Neural cell (in vitro differentiated cells): ENCODE data around the gene LDLRAD4.

Experiments
- EP300 ChIP-seq: fragments of 450-650 bp; conservative IDR thresholded peaks from 2 replicates; pipeline ENCODE4 v1.6.1; 2014; ENCODE audit warnings: antibody characterized with exemption, mild to moderate bottlenecking, moderate library complexity; ENCODE audit not compliant: poor library complexity, severe bottlenecking
- EZH2 ChIP-seq: fragments of 200-600, 300-800 bp; shearing (Covaris generic), sonication (generic); IDR thresholded peaks from 2 replicates; pipeline ENCODE4 v1.6.1; 2014; ENCODE audit warnings: antibody characterized with exemption, low read length, borderline replicate concordance, mild to moderate bottlenecking; ENCODE audit not compliant: insufficient read depth, poor library complexity, severe bottlenecking
- MXI1 ChIP-seq: fragments of 450-650 bp; conservative IDR thresholded peaks from 2 replicates; pipeline ENCODE4 v1.6.1; 2014; ENCODE audit warnings: antibody characterized with exemption, mild to moderate bottlenecking; ENCODE audit not compliant: poor library complexity, severe bottlenecking
- POLR2AphosphoS5 ChIP-seq: IDR thresholded peaks from 2 replicates; pipeline ENCODE4 v1.6.1; 2012
- RAD21 ChIP-seq: fragments of 450-650 bp; conservative IDR thresholded peaks from 2 replicates; pipeline ENCODE4 v1.6.1; 2014; ENCODE audit warnings: antibody characterized with exemption, mild to moderate bottlenecking, moderate library complexity
- SMC3 ChIP-seq: fragments of 450-650 bp; conservative IDR thresholded peaks from 2 replicates; pipeline ENCODE4 v1.6.1; 2014; ENCODE audit warnings: antibody characterized with exemption, mild to moderate bottlenecking, moderate library complexity; ENCODE audit not compliant: poor library complexity
- TAF1 ChIP-seq: IDR thresholded peaks from 2 replicates; pipeline ENCODE4 v1.6.1; 2012; ENCODE audit warnings: low read depth
- TF ChIP-seq, protein P1 (sequence below): fragments of 450-650 bp; IDR thresholded peaks from 2 replicates; pipeline ENCODE4 v1.5.1; 2014; ENCODE audit warnings: antibody characterized with exemption, mild to moderate bottlenecking, moderate library complexity; ENCODE audit not compliant: poor library complexity, severe bottlenecking

DNA sequence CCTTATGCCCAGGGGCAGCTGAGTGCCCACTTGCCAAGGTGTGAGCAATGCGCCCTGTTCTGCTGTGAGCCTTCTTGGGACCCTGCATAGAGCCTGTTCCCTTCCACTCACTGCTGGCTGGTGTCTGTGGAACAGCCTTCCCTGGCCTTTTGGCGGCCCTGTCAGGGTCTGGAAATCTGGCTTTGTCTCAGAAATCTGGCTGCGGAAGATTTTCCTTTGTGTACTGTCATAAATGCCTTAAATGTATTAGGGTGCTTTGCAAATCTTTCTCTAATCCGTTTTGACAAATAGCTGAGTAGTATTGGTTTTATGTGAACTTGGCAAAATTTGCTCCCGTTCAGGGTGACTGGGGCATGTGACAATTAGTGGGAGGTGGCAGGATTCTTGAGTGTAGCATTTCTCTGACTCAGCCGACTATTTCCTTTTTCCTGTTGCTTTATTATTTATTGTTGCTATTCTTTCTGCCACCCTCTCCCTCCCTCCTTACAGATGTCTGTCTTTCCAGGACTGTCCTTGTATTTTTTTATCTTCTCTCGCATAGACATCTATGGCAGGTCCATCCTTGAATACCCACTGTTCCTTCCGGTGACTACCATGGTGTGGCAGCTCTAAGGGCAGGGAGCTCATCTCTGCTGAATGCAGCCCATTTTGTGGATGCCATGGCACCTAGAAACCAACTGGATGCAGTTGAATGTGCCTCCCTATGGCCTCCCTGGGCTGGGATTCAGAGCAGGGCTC lies 41.8 kb downstream of the LDLRAD4 start:
- TF ChIP-seq, protein P1, sequence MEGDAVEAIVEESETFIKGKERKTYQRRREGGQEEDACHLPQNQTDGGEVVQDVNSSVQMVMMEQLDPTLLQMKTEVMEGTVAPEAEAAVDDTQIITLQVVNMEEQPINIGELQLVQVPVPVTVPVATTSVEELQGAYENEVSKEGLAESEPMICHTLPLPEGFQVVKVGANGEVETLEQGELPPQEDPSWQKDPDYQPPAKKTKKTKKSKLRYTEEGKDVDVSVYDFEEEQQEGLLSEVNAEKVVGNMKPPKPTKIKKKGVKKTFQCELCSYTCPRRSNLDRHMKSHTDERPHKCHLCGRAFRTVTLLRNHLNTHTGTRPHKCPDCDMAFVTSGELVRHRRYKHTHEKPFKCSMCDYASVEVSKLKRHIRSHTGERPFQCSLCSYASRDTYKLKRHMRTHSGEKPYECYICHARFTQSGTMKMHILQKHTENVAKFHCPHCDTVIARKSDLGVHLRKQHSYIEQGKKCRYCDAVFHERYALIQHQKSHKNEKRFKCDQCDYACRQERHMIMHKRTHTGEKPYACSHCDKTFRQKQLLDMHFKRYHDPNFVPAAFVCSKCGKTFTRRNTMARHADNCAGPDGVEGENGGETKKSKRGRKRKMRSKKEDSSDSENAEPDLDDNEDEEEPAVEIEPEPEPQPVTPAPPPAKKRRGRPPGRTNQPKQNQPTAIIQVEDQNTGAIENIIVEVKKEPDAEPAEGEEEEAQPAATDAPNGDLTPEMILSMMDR, result no peak
- TF ChIP-seq SMC3 (no peak), POLR2AphosphoS5 (no peak), MXI1 (no peak), RAD21 (no peak), EP300 (no peak), TAF1 (no peak), EZH2 (no peak)
